HG03460 (cell line): Measurements from ENCODE around the gene SERP2.

ENCODE experiments used
- ATAC-seq: cut with Tn5 transposase; IDR thresholded peaks from one replicate; pipeline ENCODE4 v1.9.1; 2021; ENCODE audit not compliant: unreplicated experiment

The SERP2 gene

DNA sequence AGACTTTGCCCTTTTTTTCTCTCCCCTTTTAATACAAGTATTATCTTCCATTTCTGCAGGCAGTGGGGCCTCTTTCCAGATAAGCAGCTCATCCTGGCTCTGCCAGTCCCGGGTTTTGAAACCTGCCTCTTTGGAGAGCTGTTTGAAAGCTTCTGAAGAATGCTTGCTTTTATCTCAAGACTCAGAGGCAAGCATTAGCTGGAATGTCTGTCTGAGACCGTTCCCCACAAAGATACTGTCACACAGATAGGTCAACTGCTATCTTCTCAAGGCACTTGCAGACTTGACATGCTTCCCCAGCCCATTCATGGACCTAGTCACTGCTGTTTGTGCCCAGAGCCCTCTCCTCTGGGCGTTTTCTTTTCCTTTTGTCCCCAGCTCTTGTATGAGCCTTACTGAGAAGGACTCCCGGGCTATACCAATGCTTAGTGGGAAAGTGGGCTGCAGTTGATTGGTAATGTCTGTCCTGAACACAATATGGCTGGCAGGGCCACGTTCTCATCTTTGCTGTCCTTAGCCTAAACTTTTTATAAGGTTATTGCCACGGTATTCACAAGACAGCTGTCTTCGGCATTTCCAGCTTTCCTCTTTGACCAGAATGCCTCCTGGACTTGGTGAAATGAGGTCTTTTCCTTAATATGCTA is 13.4 kb downstream of the SERP2 start:
- ATAC-seq, result no peak

DNA sequence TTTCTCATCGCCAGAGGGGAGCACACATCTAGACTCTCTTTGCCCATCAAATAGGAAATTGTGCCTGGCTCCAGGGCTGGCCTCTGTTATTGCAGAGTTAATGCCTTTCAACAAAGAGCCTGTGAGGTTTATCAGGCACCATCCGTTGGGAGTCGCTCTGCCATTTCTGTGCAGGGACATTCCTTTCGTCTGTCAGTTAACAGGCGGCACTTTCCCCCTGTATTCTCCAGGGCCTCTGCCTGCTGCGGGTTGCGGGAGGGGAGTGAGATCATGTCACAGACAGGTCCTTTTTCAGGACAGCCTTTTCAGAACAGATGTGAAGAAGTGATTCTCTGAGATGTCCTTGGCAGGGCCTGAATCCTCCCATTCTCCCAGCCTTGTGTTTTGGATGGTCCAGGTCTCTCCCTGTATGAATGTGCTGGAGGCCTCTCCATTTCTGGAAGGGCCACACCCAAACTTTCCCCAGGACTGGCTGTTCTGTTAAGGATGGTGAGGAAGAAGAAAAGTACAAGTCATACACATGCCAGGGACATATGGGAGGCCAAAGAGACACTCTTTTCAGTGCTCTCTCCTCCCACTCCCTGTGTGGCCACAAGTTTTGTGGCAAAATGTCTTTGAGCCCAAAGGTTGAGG is 14.9 kb downstream of the SERP2 start:
- no peak for ATAC-seq

DNA sequence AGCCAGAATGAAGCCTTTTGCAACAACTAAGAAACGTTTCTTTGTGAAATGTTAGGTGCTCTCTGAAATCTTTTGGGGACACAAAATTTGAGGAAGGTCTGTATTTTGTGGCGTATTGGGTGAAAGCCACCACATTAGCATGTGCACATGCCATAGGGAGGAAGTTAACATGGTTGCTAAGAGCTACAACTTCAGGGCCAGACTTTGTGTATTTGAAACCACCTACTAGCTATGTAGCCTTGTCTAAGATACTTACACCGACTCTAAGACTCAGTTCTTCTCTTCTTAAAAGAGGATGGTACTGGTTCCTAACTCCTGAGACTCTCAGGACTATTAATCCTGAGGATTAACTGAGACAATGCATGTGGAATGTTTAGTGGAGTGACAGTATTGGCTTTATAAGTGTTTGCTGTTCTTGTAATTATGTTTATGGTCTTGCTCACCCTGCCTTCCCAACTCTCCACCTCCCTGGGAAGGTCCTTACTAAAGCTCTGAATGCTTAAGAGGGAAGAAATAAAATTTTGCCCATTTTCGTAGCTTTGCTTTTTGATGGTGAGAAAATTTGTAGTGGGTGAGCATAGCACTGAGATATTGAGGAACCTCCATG is 15.5 kb downstream of the SERP2 start:
- ATAC-seq, result no peak

DNA sequence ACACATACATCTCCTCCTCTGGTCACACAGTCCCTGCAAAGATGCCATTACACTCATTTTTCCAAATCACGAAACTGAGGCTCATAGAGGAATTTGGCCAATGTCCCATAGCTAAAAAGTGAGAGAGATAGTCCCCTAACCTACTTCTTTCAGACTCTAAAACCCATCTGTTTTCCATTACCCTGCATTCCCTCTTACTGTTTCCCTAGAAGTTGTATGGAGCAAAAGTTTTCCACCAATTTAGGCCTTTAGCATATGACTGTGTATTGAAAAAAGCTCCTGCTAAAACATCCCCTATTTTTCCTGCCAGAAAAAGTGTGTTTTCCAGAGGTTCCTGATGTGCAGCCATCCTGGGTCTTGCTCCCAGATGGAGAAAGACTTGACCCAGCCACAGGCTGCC is 16.3 kb downstream of the SERP2 start:
- ATAC-seq, result no peak

DNA sequence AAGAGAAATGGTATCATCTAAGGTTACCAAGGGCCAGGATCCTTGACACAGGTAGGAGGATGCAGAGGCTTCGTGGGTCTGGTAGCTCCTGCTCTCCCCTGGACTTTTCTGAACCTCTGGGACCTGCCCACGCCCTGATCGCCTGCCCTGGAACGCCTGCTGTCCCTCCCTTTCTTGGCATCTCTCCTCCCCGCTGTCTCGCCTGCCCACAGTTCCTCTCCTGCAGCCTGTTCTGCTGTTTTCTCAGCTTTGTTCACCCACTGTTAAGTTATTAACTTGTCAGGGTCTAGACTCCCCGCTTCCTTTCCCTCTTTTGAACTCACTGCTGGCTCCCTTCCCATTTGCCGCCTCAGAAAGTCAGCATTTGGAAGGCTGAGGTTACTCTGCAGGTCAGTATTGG is 19.8 kb downstream of the SERP2 start:
- no peak for ATAC-seq

DNA sequence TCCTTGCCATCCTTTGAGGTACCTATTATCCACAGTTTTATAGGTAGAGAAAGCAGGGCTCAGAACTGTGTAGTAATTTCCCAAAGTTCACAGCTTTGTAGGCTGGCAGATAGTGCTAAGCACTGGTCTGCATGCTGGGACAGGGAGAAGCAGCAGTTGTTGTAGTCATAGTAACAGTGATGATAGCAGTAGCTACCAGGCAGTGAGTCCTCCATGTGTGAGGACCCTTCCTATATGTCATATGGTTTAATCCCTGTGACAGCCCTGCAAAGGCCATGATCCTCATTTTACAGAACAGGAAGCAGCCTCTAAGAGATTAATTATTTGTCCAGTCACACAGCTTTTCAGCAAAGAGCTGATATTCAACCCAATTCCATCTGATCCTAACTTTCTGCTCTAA is 21.0 kb downstream of the SERP2 start:
- ATAC-seq, result no peak

DNA sequence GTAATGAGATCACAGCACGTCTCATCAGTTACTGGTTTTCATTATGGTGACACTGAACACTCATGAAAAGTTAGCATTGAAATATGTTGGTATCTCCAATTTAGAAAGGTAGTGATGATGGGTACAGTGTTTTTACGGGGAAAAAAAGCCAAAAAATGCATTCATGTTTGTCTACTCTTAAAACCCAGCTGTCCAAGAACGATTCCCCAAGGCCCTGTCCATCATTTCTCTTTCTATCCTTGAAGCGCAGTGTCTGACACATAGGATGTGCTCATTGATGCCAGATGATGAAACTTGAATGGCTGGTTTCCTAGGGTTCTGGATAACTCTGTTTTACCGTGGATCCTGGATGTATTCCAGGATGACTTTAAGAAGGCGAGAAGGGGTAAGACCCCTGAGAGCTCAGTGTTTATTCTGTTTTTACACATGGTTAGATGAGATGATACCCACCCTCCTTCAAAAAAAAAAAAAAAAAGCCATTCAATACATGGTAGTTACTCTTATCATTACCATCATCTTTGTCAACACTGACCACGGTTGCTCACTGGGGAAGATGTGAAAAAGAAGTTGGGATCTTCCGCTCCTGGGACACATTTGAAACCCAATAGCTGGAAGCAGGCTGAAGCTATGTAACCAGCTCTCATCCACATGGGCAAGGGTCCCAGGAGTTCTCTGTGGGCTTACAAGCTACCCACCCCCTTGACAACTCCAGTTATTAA is 22.5 kb downstream of the SERP2 start:
- ATAC-seq, result no peak

DNA sequence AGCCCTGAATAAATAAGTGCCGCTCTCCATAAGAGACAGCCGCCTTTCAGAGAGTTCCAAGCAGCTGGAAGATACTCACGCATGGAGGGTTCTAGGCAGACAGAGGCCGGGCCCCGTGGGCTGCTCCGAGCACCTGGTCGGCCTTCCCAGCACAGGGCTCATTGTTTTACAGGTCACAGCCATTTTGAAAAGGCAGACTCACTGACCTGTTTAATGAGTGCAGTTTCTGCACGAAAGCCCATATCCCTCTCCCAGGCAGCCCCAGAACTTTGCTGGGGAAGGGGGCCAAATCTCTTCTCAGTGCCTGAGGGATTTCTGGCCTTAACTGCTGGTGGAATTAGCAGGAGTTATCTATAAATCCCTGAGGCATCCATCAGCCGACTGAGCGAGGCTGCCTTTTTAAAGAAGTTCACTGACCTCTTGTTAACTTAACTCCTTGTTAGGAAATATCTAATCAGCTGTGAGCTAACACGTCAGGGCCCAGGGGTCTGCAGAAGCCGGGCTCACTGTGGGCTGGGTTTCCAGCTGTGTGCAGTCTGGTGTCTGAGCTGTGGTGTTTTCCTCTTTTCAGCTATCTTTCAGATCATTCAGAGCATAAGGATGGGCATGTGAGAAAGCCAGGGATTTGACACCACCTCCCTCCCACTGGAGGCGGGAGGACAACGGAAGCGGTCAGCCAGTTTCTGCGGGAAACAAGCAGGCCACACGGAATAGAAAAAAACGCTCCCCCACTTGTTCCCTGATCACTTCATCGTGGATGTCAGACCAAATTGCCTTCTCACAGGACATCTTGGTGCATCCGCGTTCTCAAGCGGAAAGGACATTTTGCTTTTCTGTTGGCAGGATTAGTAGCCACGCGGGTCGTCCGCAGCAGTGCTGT is 23.3 kb downstream of the SERP2 start:
- no peak for ATAC-seq

DNA sequence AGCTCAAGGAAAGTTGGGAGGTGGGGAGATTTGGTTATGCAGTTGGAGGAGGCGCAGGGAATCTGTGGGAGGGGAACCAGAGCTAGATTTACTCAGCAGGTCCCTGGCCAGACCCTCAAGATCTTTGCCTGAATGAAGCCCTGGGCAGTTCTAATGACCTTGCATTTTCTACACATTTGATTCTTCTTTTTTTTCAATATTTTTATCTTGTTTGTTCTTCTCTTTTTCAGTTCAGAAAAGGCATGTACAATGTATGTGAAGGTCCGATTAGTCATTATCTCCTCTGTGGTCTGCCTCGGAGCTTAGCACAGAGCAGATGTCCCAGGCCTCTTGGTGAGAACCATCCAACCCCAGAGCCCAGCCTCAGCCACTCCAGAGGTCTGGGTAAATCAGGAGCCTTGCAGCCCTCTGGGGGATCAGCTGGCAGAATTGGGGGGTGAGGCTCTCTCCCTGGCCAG is 24.2 kb downstream of the SERP2 start:
- ATAC-seq, result no peak

DNA sequence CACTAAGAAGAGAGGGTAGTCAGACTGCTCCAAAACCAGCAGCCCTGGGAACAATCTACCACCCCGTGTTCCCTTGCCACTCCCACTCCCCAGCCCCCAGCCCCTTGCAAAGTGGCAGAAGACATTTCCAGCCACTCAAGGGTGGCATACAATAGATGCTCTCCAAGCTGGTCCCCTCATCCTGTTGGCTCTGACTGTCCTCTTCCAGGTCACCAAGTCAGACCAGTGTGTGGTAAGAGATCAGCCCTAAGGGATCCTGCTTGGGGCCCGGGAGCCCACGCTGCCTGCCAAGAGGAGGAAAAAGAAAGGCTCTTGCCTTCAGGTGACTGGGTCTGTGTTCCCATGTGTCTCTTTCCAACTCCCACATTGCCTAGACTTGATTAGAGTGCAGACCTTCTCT is 25.0 kb downstream of the SERP2 start:
- ATAC-seq, result no peak

DNA sequence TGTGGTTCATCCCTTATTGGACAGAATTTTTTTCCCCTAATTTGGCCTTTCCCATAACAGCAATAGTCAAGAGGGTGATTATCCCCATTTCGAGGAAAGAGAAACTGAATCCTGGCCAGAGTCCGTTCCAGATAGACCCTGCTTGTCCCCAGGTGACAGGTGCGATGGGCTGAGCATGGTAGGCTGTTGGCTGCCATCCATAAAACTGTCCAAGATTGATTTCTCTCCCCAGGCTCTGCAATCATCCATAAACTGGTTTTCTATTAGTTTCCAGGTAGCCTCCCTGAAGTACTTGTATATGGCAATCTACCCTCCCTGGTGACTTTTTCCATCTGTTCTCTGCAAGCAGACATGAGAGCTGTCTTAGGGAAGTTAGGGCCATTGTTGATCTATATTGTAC is 25.4 kb downstream of the SERP2 start:
- no peak for ATAC-seq

DNA sequence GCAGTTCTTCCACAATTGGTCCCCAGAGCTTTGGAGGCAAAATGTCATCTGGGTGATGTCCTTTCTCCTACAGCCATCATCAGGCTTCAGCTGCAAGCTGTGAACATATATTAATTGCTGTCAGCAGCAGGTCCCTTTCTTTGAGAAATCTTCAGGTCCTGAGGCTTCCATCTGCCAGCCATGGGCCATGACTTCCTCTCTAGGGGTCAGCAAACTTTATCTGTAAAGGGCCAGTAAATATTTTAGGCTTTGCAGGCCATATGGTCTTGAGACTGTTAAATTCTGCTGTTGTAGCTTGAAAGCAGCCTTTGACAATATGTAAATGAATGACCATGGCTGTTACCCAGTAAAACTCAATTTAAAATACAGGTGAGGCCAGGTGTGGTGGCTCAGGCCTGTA is 27.1 kb downstream of the SERP2 start:
- no peak for ATAC-seq

DNA sequence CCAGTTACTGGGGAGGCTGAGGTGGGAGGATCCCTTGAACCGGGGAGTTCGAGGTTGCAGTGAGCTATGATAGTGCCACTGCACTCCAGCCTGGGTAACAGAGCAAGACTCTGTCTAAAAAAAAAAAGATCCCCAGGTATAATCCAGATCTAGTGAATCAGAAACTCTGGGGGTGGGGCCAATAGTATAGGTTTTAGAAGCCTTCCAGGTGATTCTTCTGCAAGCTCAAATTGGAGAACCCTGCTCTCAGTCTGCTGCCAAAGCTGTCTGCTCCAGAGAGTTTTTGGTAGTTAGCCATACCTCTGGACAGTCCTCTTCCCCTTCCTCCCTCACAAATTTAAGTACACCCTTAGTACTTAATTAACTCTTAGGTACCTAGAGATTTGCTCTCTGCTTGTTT is 28.0 kb downstream of the SERP2 start:
- no peak for ATAC-seq

DNA sequence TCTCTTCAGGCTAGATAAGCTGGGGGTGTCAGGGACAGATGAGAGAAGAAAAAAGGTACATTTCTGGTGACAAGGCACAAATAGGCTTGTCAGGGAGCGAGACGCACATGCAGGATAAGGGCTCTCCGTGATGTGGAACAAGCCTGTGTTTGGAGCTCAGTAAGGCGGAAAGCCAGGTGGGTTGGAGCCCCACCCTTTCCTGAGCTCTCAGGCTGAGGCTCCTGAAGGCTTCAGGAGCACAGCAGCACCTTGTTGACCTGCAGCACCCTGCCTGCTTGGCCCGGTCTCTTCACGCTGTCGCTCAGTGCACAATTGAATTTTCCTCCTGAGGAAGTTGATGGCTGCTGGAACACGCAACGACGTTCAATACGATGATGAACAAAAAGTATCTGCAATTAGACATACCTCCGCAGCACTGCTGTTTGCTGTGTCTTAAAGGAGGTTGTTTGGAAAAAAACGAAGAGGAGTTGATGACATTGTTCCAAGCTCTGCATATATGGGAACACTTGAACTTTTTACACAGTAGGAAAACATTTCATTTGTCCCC is 29.3 kb downstream of the SERP2 start:
- ATAC-seq, result no peak

DNA sequence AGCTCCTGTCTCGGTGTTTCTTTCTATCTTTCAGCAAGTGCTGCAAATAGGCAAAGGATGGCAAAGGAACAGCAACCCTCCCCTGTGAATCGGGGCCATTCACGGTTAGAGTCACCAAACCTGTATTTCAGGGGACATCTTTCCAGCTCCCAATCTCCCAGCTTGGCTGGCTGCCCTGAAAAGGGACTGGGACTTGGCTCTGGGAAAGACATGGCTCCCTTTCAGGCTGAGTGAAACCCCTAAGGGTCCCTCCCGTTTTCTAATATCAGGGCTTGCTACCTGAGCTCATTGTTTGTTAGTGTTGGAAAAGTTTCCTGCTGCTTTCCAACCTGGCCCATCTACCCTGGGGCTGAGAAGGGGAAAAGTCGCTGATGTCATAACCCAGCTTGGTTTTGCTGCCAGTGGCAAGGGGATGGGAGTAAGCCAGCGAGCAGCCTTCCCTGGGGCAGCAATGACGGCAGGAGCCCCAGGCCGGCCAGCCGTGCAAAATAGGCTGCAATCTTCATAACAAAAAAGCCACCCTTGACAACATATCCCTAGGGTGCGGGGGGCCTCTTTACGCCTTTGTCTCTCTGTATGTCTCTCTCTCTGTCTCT is 29.9 kb downstream of the SERP2 start:
- no peak for ATAC-seq

DNA sequence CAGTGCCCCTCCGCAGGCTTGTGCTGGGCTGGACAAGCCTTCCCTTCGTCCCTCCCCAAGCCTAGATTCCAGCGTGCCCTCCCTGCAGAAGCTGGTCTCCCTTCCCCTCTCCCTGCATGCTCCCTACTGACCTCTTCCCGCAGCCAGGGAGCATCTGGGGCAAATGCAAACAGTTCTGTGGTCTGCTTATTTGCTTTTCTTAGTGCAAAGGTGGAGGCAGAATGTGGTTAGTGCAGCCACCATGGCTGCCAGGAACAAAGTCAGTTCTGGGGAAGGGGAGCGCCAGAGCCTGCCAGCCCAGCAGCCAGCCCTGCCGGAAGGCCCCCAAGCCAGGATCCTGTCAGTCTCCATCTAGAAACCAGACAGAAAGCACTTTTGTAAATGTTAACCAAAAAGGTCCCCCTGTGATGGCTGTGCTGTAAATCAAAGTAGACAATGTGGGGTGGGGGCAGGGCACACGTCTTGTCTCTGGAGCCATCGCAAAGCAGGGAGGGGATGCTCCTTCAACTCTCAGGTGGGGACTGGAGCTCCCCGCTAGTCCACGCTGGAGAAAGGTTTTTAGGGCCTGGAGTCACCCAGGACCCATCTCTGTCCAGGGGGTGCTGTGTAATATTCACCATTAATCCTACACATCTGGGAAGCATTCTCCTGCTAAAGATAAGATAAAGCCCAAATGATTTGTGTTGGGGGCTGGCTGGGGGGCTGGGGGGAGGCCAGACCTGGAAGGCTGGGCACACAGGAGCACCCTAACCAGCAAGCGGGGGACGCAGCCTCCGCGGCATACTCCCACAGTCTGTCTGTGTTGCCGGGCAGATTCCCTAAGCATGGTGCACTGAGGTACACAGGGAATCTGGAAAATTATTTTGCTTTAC is 30.9 kb downstream of the SERP2 start:
- no peak for ATAC-seq

DNA sequence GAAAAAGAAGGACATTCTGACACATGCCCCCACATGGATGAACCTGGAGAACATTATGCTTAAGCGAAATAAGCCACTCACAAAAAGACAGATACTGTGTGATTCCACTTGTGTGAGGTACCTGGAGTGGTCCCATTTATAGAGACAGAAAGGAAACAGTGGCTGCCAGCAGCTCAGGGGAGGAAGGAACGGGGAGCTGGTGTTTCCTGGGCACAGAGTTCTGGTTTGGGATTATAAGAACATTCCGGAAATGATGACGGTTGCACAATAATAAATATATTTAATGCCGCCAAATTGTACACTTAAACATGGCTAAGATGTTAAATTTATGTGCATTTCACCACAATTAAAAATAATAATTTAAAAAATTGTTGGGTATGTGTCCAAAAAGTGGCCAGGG is 33.0 kb downstream of the SERP2 start:
- no peak for ATAC-seq

DNA sequence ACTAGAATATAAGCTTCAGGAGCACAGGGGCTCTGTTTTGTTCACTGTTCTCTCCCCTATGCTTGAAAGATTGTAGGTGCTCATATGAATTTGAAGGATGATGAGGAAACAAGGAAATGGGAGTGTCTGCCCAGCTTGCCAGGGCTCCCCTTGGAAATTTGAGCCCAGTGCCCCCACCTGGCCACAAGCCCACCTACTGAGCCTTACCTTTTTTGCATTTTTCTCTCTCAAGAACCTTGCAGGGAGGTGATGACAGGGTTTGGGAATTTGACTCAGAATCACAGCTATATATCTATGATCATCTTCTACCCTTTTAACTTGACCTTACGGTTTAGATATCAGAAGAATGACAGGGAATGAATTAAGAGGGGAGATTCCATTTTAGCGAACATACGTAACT is 33.8 kb downstream of the SERP2 start:
- ATAC-seq, result no peak

DNA sequence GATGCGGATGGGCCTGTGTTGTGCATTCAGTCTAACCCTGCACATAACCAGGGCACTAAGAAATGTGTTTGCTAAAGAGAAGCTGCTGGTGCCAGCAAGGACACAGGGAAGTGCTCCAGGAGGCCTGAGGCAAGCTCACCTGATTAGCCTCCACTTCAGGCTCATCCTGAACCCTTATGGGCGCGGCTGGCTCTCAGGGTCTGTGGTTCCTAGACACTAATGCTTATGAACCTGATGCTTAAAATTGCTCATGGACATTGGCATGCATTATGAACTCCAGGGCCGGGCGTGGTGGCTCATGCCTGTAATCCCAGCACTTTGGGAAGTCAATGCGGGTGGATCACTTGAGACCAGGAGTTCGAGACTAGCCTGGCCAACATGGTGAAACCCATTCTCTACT is 34.3 kb downstream of the SERP2 start:
- no peak for ATAC-seq
